Activated naive CD4-positive, alpha-beta T cell treated with anti-CD3 and anti-CD28 coated beads for 36 hours (primary cell): ENCODE data around the gene DNAH8. TPM values are rescaled to one million over a fixed set of nuclear protein-coding genes. Genes with fewer than 3 reads are reported as not detected.

ENCODE experiments used
- CTCF ChIA-PET: fragments of 350-600 bp; sonication (Branson Sonifier 250); formaldehyde crosslinking; loops from one replicate; lab custom pipeline; 2021; ENCODE audit warnings: antibody characterized with exemption; lab: Charles Lee
- DNase-seq: peaks from one replicate; pipeline ENCODE4 v3.0.0-alpha.2; 2020
- H3K27ac Mint-ChIP-seq: one replicate; pipeline ENCODE4 v1.8.0; 2021; ENCODE audit warnings: mild to moderate bottlenecking, mixed read lengths
- H3K27me3 Mint-ChIP-seq: one replicate; pipeline ENCODE4 v1.8.0; 2021; ENCODE audit warnings: low read depth, mixed read lengths
- H3K36me3 Mint-ChIP-seq: one replicate; pipeline ENCODE4 v1.8.0; 2021; ENCODE audit warnings: low read depth, mixed read lengths
- H3K4me1 Mint-ChIP-seq: one replicate; pipeline ENCODE4 v1.8.0; 2021; ENCODE audit warnings: low read depth, mixed read lengths
- H3K4me3 Mint-ChIP-seq: one replicate; pipeline ENCODE4 v1.8.0; 2021; ENCODE audit warnings: mild to moderate bottlenecking, moderate library complexity, mixed read lengths
- H3K9me3 Mint-ChIP-seq: one replicate; pipeline ENCODE4 v1.8.0; 2021; ENCODE audit warnings: mixed read lengths
- intact Hi-C: fragments of 100-400 bp; cut with micrococcal nuclease; formaldehyde crosslinking; loops from one replicate; pipeline ENCODE4 v1.15.1; 2023
- total RNA-seq, 2 experiments: library from RNA; stranded (reverse); gene quantifications; one replicate each; pipeline ENCODE4 v1.2.3, GENCODE V29; 2021

Gene DNAH8
- total RNA-seq, 2 experiments from 2014 or later: 0.07 to 0.15 TPM

- CTCF ChIA-PET: no interaction called here
- no peak overlapping the region for H3K4me3 Mint-ChIP-seq
- no peaks in the 10 kb centered on the region for H3K36me3 Mint-ChIP-seq
- H3K27ac Mint-ChIP-seq: no peak overlapping the region
- H3K27me3 Mint-ChIP-seq: peaks cover 11% of the 10 kb centered on the region
- intact Hi-C loops: no loop called here
- DNase-seq: no peak
- peaks cover 6% of the 10 kb centered on the region for H3K4me1 Mint-ChIP-seq
- no peaks in the 10 kb centered on the region for H3K9me3 Mint-ChIP-seq
Measured at GRCh38 chr6:38762848-38763247, 47.7 kb downstream of the DNAH8 start.

GRCh38 chr6:38767560-38767959, 52.4 kb downstream of the DNAH8 start:
- H3K4me3 Mint-ChIP-seq: no peak overlapping the region
- H3K27ac Mint-ChIP-seq: peak overlapping the region; percentile 43
- DNase-seq: no peak
- peaks cover 26% of the 10 kb centered on the region for H3K4me1 Mint-ChIP-seq
- CTCF ChIA-PET: no interaction called here
- H3K9me3 Mint-ChIP-seq: no peaks in the 10 kb centered on the region
- no peaks in the 10 kb centered on the region for H3K36me3 Mint-ChIP-seq
- peaks cover 14% of the 10 kb centered on the region for H3K27me3 Mint-ChIP-seq
- intact Hi-C loops: no loop called here

GRCh38 chr6:38773338-38773737, 58.2 kb downstream of the DNAH8 start:
- Mint-ChIP-seq H3K9me3 (no peaks in the 10 kb centered on the region), H3K4me1 (peaks cover 16% of the 10 kb centered on the region), H3K27me3 (peaks cover 19% of the 10 kb centered on the region), H3K36me3 (no peaks in the 10 kb centered on the region), H3K4me3 (no peak overlapping the region), H3K27ac (no peak overlapping the region)
- peak; percentile 62 for DNase-seq
- CTCF ChIA-PET: interaction anchor here (0.7 to 1.2 kb wide), 2 partner anchors 8 to 33 kb away, joined by 3 read pairs; no protein-coding TSS in a partner anchor
- intact Hi-C loops: loop anchor here (5.0 kb wide), 1 partner anchor 101 kb away; no protein-coding TSS in a partner anchor

- H3K9me3 Mint-ChIP-seq: no peaks in the 10 kb centered on the region
- H3K4me3 Mint-ChIP-seq: no peak overlapping the region
- H3K27me3 Mint-ChIP-seq: peaks cover 19% of the 10 kb centered on the region
- H3K4me1 Mint-ChIP-seq: peaks cover 6% of the 10 kb centered on the region
- H3K27ac Mint-ChIP-seq: no peak overlapping the region
- CTCF ChIA-PET: no interaction called here
- intact Hi-C loops: loop anchor here (5.0 kb wide), 1 partner anchor 103 kb away; no protein-coding TSS in a partner anchor
- no peaks in the 10 kb centered on the region for H3K36me3 Mint-ChIP-seq
- DNase-seq: no peak
Measured at GRCh38 chr6:38774929-38775707, 60.0 kb downstream of the DNAH8 start.

GRCh38 chr6:38775870-38776269, 60.8 kb downstream of the DNAH8 start:
- Mint-ChIP-seq H3K27me3 (peaks cover 19% of the 10 kb centered on the region), H3K36me3 (no peaks in the 10 kb centered on the region), H3K4me3 (no peak overlapping the region), H3K9me3 (no peaks in the 10 kb centered on the region), H3K27ac (no peak overlapping the region), H3K4me1 (peaks cover 5% of the 10 kb centered on the region)
- intact Hi-C loops: no loop called here
- CTCF ChIA-PET: no interaction called here
- DNase-seq: no peak

GRCh38 chr6:38776515-38776914, 61.4 kb downstream of the DNAH8 start:
- H3K4me3 Mint-ChIP-seq: no peak overlapping the region
- intact Hi-C loops: no loop called here
- CTCF ChIA-PET: interaction anchor here (0.5 kb wide), 1 partner anchor 48 kb away, joined by 3 read pairs; no protein-coding TSS in a partner anchor
- H3K27ac Mint-ChIP-seq: no peak overlapping the region
- H3K27me3 Mint-ChIP-seq: peaks cover 16% of the 10 kb centered on the region
- H3K36me3 Mint-ChIP-seq: no peaks in the 10 kb centered on the region
- no peak for DNase-seq
- no peaks in the 10 kb centered on the region for H3K9me3 Mint-ChIP-seq
- H3K4me1 Mint-ChIP-seq: no peaks in the 10 kb centered on the region

GRCh38 chr6:38779310-38780062, 64.4 kb downstream of the DNAH8 start:
- no peaks in the 10 kb centered on the region for H3K4me1 Mint-ChIP-seq
- no peak overlapping the region for H3K4me3 Mint-ChIP-seq
- DNase-seq: no peak
- CTCF ChIA-PET: no interaction called here
- peaks cover 9% of the 10 kb centered on the region for H3K27me3 Mint-ChIP-seq
- H3K27ac Mint-ChIP-seq: no peak overlapping the region
- H3K36me3 Mint-ChIP-seq: no peaks in the 10 kb centered on the region
- intact Hi-C loops: no loop called here
- H3K9me3 Mint-ChIP-seq: no peaks in the 10 kb centered on the region

GRCh38 chr6:38782616-38783015, 67.5 kb downstream of the DNAH8 start:
- Mint-ChIP-seq H3K36me3 (no peaks in the 10 kb centered on the region), H3K4me1 (no peaks in the 10 kb centered on the region), H3K9me3 (no peaks in the 10 kb centered on the region), H3K27ac (no peak overlapping the region), H3K27me3 (peaks cover 4% of the 10 kb centered on the region), H3K4me3 (no peak overlapping the region)
- DNase-seq: no peak
- intact Hi-C loops: no loop called here
- CTCF ChIA-PET: no interaction called here

- no peak for DNase-seq
- H3K36me3 Mint-ChIP-seq: no peaks in the 10 kb centered on the region
- H3K4me3 Mint-ChIP-seq: no peak overlapping the region
- H3K27ac Mint-ChIP-seq: no peak overlapping the region
- peaks cover 5% of the 10 kb centered on the region for H3K27me3 Mint-ChIP-seq
- no peaks in the 10 kb centered on the region for H3K4me1 Mint-ChIP-seq
- intact Hi-C loops: no loop called here
- CTCF ChIA-PET: interaction anchor here (1.3 kb wide), 1 partner anchor 89 kb away, joined by 3 read pairs; no protein-coding TSS in a partner anchor
- H3K9me3 Mint-ChIP-seq: no peaks in the 10 kb centered on the region
Measured at GRCh38 chr6:38783443-38784228, 68.5 kb downstream of the DNAH8 start.

GRCh38 chr6:38784506-38785235, 69.6 kb downstream of the DNAH8 start:
- H3K4me3 Mint-ChIP-seq: no peak overlapping the region
- no peaks in the 10 kb centered on the region for H3K36me3 Mint-ChIP-seq
- H3K27me3 Mint-ChIP-seq: peaks cover 5% of the 10 kb centered on the region
- H3K27ac Mint-ChIP-seq: no peak overlapping the region
- intact Hi-C loops: no loop called here
- H3K4me1 Mint-ChIP-seq: no peaks in the 10 kb centered on the region
- CTCF ChIA-PET: interaction anchor here (1.3 kb wide), 1 partner anchor 88 kb away, joined by 3 read pairs; no protein-coding TSS in a partner anchor
- no peak for DNase-seq
- no peaks in the 10 kb centered on the region for H3K9me3 Mint-ChIP-seq

GRCh38 chr6:38786486-38786885, 71.4 kb downstream of the DNAH8 start:
- Mint-ChIP-seq H3K36me3 (no peaks in the 10 kb centered on the region), H3K27ac (no peak overlapping the region)

More at GRCh38 chr6:38786486-38786885, 71.4 kb downstream of the DNAH8 start:
- H3K9me3 Mint-ChIP-seq: no peaks in the 10 kb centered on the region
- DNase-seq: no peak
- peaks cover 5% of the 10 kb centered on the region for H3K27me3 Mint-ChIP-seq
- CTCF ChIA-PET: no interaction called here
- H3K4me3 Mint-ChIP-seq: no peak overlapping the region
- intact Hi-C loops: no loop called here
- H3K4me1 Mint-ChIP-seq: no peaks in the 10 kb centered on the region
